ENCODE measurements around the gene IRAK3.

DNA sequence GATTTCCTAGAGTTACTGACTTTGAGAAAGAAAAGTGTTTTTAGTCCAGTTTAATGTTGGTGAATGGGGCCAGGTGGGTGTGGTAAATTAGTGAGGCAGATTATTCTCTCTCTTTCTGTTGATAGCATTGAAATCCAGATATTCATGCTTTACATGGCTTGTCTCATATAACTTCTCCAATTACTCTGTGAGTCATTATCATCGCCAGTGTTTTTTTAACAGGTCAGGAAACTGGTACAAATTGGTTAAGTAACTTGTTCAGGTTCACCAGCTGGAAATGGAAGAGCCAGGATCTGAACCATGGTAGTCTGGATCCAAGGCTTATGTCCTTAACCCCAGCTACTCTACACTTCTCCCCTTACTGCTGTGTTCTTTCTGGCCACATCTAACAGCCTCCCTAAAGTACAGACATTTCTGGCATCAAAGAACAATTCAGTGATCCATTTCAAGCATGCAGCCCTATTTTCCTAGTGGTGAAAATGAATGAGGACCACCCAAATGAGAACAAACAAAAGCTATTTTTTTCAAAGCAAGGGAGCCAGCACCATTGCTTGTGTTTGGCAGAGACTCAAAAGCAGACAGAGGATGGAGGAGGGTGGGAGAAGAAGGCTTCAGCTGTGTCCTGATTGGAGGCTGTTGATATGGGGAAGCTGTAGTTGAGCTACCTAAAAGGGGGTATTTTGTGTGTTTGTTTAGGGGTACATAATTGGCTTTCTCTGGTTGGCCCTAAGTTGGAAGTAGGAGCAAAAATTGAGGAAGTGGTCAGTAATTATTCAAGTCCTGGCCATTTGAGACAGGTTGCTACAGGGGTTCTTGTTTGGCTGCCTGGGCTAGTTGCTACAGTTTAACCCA lies 1.7 kb downstream of the IRAK3 start:
- TF ChIP-seq, protein P1, sequence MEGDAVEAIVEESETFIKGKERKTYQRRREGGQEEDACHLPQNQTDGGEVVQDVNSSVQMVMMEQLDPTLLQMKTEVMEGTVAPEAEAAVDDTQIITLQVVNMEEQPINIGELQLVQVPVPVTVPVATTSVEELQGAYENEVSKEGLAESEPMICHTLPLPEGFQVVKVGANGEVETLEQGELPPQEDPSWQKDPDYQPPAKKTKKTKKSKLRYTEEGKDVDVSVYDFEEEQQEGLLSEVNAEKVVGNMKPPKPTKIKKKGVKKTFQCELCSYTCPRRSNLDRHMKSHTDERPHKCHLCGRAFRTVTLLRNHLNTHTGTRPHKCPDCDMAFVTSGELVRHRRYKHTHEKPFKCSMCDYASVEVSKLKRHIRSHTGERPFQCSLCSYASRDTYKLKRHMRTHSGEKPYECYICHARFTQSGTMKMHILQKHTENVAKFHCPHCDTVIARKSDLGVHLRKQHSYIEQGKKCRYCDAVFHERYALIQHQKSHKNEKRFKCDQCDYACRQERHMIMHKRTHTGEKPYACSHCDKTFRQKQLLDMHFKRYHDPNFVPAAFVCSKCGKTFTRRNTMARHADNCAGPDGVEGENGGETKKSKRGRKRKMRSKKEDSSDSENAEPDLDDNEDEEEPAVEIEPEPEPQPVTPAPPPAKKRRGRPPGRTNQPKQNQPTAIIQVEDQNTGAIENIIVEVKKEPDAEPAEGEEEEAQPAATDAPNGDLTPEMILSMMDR (IDR thresholded peaks at IDR 0.05), result no peak
- TF ChIP-seq EZH2 (IDR thresholded peaks at IDR 0.05; ENCODE audit: borderline replicate concordance, insufficient read depth, low read depth, low read length, poor library complexity, severe bottlenecking), result no peak

Measured in B cell (primary cell).